GM18511 (cell line): ENCODE results near the gene SRMS.
A peak's percentile ranks its signal among the peaks of the same experiment; 100 is the strongest.

Experiments used
- ATAC-seq: cut with Tn5 transposase; IDR thresholded peaks from one replicate; pipeline ENCODE4 v1.9.1; 2021; ENCODE audit warnings: mild to moderate bottlenecking, moderate library complexity; ENCODE audit not compliant: unreplicated experiment

SRMS gene

GRCh38 chr20:63539441-63540370 is 7.8 kb downstream of the SRMS start:
- ATAC-seq, result no peak

DNA sequence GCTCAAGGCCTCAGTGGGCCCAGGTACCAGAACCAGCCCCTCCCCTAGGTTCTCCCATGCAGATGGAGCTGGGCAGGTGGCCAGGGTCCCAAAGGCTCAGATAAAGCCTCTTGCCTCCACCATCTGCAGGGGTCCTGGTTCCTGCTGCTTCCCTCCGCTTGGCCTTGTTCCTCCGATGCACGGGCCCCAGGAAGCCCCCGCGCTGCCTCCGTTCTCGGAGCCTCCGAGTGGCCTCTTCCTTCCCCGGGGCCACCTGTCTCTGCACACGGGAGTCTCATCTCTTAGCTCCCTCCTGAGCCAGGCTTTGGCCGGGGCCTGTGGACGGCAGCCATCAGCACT is 8.5 kb downstream of the SRMS start:
- no peak for ATAC-seq

DNA sequence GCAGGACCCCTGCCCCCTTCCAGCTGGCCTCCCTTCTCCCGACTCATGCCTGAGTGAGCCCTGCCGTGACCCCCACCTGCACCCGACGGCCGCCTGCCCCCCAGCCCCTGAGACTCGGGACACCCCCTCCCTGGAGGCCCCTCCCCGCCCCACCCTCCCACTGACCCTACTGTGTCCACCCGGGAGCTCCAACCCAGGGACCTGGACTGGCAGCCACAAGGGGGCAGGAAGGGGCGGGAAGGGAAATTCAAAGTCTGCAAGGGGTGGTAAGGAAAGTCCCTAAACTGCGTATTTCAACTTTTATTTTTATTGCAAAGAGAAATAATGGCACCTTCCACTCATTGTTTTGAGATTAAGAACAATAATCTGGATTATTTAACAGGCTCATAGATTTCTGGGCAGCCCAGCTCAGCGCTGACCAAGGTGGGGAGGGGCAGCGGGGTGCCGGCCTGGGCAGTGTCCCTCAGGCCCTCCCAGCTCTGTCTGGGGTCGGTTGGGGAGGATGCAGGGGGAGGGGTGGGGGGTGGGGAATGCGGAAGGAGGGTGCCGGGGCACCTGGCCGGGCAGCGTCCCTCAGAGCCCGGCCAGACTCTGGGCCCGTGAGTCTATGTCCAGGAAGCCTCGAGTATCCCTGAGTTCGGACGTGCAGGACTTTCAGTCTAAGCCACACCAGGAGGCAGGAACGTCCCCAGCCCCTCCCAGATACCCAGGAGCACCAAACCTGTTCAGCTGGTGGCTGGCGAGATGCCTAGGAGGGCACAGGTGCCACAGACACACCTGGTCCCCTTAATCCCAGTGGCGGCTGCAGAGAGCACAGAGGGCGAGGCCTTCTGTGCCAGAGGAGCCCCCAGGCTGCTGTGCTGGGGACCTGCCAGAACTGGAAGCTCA is 9.1 kb downstream of the SRMS start:
- ATAC-seq, result no peak

GRCh38 chr20:63537525-63538203 is 9.9 kb downstream of the SRMS start:
- peak; percentile 89 for ATAC-seq

DNA sequence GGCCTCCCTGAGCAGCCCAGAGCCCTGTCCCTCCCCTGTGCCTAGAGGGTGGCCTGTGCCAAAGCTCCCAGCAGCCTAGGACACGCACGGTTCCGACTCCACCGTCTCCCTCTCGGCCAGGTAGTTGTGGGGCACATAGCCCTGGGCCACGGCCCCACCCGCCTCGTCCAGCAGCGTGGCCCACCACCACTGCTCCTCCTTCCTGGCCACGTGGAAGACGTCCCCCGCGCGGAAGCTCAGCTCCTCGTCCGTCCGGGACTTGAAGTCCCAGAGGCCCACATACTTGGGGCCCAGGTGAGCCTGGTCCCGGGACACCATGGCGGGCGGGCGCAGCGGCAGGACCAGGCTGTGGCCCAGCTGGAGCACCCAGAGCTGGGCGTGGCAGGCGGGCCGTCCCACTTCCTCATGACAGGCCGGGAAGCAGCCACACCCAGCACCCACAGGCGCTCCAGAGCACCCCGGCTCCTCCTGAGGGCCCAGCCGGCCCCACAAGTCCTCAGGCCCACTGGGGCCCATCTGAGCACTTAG is 10.5 kb downstream of the SRMS start, which contains the start of gene PTK6:
Gene PTK6 (minus strand): TSS at position 380 of the 528 bp plus-strand sequence. CDS start 62 bp downstream, at position 318.
- peak; percentile 35 for ATAC-seq

- no peak for ATAC-seq
Observed at GRCh38 chr20:63536241-63536977, 11.1 kb downstream of the SRMS start.

- ATAC-seq, result no peak
Observed at GRCh38 chr20:63534831-63535651, 12.5 kb downstream of the SRMS start.

DNA sequence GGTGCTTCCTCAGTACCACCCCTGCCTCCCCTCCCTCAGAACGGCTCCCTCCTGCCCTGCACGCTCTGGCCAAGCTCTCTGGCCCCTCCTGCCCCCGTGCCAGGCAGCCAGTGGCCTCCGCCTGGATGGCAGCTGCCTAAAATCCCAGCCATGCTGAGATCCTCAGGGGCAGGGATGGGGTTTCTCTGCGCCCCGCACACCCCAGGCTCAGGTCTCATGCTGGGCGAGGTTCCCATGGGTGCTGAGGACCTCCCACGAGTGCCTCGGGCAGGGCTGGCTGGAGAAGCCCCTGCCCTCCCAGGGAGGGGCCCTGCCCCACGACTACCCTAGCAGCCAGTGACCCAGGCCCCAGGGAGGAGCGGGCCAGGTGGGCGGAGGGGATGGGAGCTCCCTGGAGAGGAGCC is 13.1 kb downstream of the SRMS start:
- no peak for ATAC-seq

DNA sequence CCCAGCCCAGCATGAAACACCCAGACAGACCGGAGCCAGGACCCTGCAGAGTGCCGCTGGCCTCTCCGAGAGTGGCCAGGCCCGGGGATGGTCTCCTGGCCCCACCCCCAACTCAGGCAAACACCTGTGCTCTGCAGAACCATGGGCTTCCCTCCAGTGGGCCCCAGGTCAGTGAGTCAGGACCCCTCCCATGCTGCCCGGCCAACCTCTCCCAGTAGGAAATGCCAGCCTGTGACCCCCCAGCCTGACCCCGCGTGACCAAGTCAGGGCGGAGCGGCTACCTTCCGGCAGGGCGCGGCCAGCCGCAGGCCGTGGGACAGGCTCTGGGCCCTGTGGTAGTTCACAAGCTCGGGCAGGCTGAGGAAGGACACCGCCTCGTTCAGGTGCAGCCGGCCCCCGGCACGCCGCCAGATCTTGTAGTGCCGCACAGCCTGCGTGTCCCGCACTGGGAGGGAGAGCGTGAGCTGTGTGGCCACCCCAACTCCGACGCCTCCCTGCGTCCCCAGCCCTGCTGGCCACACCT is 13.6 kb downstream of the SRMS start:
- ATAC-seq, result no peak

DNA sequence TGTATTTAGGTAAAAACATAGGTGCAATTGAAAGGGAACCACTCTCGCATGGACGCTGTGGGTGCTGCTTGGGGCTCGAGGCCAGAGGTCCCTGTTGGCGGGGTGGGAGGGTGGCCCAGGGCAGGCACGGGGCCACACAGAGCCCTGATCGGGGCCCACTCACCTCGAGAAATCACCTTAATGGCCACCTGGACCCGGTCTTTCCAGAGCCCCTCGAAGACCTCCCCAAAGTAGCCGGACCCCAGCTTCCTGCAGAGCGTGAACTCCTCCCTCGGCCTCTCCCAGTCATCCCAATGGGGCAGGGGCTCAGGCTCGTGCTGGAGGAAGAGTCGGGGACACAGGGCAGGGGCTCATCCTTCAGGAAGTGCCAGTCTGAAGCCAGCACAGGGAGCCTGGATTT is 14.2 kb downstream of the SRMS start:
- ATAC-seq, result no peak

- no peak for ATAC-seq
Observed at GRCh38 chr20:63532449-63532971, 15.0 kb downstream of the SRMS start.

GRCh38 chr20:63531686-63532448 is 15.7 kb downstream of the SRMS start:
- ATAC-seq, result no peak

GRCh38 chr20:63530788-63531160 is 16.8 kb downstream of the SRMS start:
- ATAC-seq, result no peak

DNA sequence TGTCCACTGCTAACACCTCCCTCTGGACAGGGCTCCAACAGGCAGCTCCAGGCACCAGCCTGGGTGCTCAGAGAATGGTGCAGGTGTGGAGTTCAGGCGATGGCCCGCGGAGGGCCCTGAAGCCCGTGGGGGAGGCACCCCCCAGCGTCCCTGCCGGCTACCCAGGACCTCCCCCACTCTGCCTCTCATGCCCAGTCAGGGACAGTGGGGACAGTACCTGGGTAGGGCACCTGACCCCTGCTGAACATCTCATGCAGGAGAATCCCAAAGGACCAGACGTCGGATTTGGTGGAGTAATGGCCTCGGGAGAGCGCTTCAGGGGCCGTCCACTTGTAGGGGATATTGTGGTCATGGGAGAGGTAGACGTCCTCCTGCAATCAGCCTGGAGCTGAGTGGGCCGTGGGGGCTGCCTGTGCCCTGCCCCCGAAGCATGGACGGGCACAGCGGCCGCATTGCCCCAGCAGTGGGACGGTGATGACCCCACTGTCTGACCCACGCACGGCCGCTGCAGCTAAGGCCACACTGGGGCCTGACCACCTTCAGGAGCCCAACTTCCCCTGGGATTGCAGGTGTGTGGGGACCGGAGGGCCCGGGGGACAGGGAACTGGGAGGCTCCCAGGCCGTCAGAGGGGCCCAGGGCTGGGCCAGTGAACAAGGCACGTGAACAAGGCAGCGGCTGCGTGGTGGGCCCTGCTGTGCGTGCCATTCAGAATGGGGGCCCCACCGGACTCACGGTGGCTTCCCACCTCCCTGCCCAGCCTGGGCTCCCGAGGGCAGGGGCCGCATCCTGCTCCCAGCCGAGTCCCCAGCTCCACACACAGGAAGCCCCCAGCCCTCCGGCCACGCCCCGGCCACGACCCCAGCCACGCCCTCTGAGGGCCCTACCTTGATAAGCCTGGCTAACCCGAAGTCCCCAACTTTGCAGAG is 17.4 kb downstream of the SRMS start:
- no peak for ATAC-seq

DNA sequence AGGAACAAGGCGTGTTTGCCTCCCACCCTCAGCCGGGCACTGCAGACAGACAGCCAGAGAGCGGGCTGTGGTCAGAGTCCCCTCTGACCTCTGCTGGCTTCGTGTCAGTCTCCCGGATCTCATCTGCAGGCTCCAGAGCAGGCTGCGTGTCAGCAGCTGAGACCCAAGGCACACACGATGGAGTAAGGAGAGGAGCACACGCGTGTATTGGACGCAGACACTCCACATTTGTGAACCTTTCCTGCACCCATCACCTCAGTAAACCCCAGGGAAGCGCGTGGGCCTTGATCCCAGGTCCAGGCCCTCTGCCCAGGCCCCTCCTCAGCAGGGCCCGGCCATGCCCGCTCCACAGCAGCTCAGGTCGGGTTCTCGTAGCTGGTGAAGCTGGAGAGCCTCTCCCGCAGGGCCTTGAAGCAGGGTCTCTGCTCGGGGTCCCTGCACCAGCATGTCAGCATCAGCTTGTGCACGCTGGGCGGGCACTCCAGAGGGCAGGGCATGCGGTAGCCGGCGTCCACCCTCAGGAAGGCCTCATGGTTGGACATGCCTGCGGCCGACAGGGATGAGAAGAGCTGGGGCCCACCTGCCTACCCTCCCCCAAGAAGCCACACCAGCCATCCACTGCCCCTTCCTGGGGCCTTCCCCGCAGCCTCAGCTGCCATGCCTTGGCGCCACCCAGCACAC is 18.2 kb downstream of the SRMS start:
- no peak for ATAC-seq

GRCh38 chr20:63527184-63527583 is 20.4 kb downstream of the SRMS start:
- no peak for ATAC-seq

GRCh38 chr20:63525971-63526370 is 21.6 kb downstream of the SRMS start:
- no peak for ATAC-seq
